Sigmoid colon (tissue), 4 donors: ENCODE measurements around the gene MYH7.

Experiments
- EP300 ChIP-seq, 4 donors: sonication (generic); formaldehyde crosslinking; IDR thresholded peaks; one replicate each; pipeline ENCODE4 v1.6.1; 2017; ENCODE audit warnings: antibody characterized with exemption in 4 of 4
- POLR2A ChIP-seq, 2 donors: fragments of 450-650 bp; IDR thresholded peaks; one replicate each; pipeline ENCODE4 v1.6.1; 2016; ENCODE audit warnings: antibody characterized with exemption in 2 of 2, mild to moderate bottlenecking in 2 of 2, moderate library complexity in 2 of 2
- POLR2AphosphoS5 ChIP-seq, 4 donors: sonication (generic); formaldehyde crosslinking; IDR thresholded peaks; one replicate each; pipeline ENCODE4 v1.6.1; 2017; ENCODE audit warnings: antibody characterized with exemption in 4 of 4
- TF ChIP-seq, protein P1 (sequence below), 4 experiments: fragments of 450-650 bp in 3 of 4; fragments of 200-600 bp in 1 of 4; IDR thresholded peaks; one replicate each; pipeline ENCODE4 v1.5.1; 2016 to 2019; ENCODE audit warnings: antibody characterized with exemption in 4 of 4, mild to moderate bottlenecking in 3 of 4, moderate library complexity in 2 of 4

DNA sequence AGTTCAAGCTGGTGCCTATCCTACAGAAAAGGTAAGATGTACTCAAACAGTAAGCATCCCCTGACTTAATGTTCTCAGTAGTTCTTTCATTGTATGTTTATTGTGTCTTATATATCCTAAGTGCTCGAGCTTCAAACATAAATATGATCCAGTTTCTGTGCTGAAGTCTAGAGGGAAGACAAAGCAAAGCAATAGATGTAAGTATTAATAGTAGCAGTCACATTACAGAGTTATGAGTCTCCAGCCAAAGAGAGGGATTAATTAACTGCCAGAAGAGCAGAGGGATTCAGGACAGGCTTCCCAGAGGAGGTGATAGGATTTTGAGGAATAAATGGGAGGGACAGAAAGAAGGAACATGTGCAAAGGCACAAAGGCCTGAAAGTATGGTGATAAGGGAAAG is 35.5 kb upstream of the MYH7 start:
- no peak for TF ChIP-seq POLR2A (IDR thresholded peaks at IDR 0.05)
- TF ChIP-seq, protein P1, sequence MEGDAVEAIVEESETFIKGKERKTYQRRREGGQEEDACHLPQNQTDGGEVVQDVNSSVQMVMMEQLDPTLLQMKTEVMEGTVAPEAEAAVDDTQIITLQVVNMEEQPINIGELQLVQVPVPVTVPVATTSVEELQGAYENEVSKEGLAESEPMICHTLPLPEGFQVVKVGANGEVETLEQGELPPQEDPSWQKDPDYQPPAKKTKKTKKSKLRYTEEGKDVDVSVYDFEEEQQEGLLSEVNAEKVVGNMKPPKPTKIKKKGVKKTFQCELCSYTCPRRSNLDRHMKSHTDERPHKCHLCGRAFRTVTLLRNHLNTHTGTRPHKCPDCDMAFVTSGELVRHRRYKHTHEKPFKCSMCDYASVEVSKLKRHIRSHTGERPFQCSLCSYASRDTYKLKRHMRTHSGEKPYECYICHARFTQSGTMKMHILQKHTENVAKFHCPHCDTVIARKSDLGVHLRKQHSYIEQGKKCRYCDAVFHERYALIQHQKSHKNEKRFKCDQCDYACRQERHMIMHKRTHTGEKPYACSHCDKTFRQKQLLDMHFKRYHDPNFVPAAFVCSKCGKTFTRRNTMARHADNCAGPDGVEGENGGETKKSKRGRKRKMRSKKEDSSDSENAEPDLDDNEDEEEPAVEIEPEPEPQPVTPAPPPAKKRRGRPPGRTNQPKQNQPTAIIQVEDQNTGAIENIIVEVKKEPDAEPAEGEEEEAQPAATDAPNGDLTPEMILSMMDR (IDR thresholded peaks at IDR 0.05), result no peak
- no peak for TF ChIP-seq POLR2AphosphoS5 (IDR thresholded peaks at IDR 0.05)
- no peak for TF ChIP-seq EP300 (IDR thresholded peaks at IDR 0.05)
